ENCODE results near the gene EMILIN3.

GRCh38 chr20:41349943-41350342 lies 16.7 kb downstream of the EMILIN3 start:
- TF ChIP-seq SAP30 (IDR thresholded peaks at IDR 0.05; ENCODE audit: insufficient read depth, insufficient replicate concordance, low read length) (no peak), JUN (IDR thresholded peaks at IDR 0.05; ENCODE audit: low read depth, low read length) (no peak), CTCF (IDR thresholded peaks at IDR 0.05; ENCODE audit: control extremely low read depth in 1 of 3, insufficient read depth in 1 of 3, low read depth in 1 of 3, low read length in 3 of 3) (no peak), POLR2A (IDR thresholded peaks at IDR 0.05; ENCODE audit: control extremely low read depth in 1 of 2, low read depth in 2 of 2, low read length in 2 of 2) (no peak), ZNF274 (IDR thresholded peaks at IDR 0.05; ENCODE audit: borderline replicate concordance, extremely low read depth, low read length) (no peak), TCF12 (IDR thresholded peaks at IDR 0.05; ENCODE audit: low read depth, low read length) (no peak), PHF8 (conservative IDR thresholded peaks at IDR 0.05; ENCODE audit: low read depth, low read length) (no peak), MAX (IDR thresholded peaks at IDR 0.05) (no peak), ATF2 (IDR thresholded peaks at IDR 0.05; ENCODE audit: low read length) (no peak), GABPA (IDR thresholded peaks at IDR 0.05; ENCODE audit: borderline replicate concordance, insufficient read depth, low read length) (no peak), RFX5 (IDR thresholded peaks at IDR 0.05; ENCODE audit: borderline replicate concordance, low read depth, low read length) (no peak), BRCA1 (IDR thresholded peaks at IDR 0.05; ENCODE audit: low read depth, low read length) (no peak), POLR2AphosphoS5 (IDR thresholded peaks at IDR 0.05; ENCODE audit: low read depth, low read length) (no peak), SIX5 (IDR thresholded peaks at IDR 0.05; ENCODE audit: low read depth, low read length) (no peak)

Measured in H1 (cell line).